ENCODE results near the gene EOMES. TPM values are rescaled to one million over a fixed set of nuclear protein-coding genes. Genes with fewer than 3 reads are reported as not detected.
A peak's percentile ranks its signal among the peaks of the same experiment; 100 is the strongest.

EOMES gene
- total RNA-seq, 2 experiments from 2014 or later = 7.3 to 12.5 TPM

- Mint-ChIP-seq H3K4me1 (peaks cover 23% of the 10 kb centered on the region), H3K36me3 (no peaks in the 10 kb centered on the region), H3K9me3 (ENCODE audit: low read depth) (no peaks in the 10 kb centered on the region), H3K27ac (no peak overlapping the region), H3K4me3 (no peak overlapping the region), H3K27me3 (no peaks in the 10 kb centered on the region)
- CTCF ChIA-PET = no interaction called here
- DNase-seq = no peak
- ATAC-seq = no peak
Observed at GRCh38 chr3:27667751-27668150, 54.4 kb downstream of the EOMES start.

GRCh38 chr3:27666708-27667107, 55.4 kb downstream of the EOMES start:
- CTCF ChIA-PET = interaction anchor here (1.0 to 1.6 kb wide), 2 partner anchors 14 to 200 kb away, joined by 4 to 9 read pairs; no protein-coding TSS in a partner anchor
- H3K4me3 Mint-ChIP-seq = no peak overlapping the region

GRCh38 chr3:27666272-27666671, 55.9 kb downstream of the EOMES start:
- no peak for ATAC-seq
- DNase-seq = no peak
- peaks cover 5% of the 10 kb centered on the region for H3K36me3 Mint-ChIP-seq
- no peaks in the 10 kb centered on the region for H3K9me3 Mint-ChIP-seq (ENCODE audit: low read depth)
- peaks cover 28% of the 10 kb centered on the region for H3K4me1 Mint-ChIP-seq
- H3K27ac Mint-ChIP-seq = peak overlapping the region; percentile 60
- no peaks in the 10 kb centered on the region for H3K27me3 Mint-ChIP-seq
- no peak overlapping the region for H3K4me3 Mint-ChIP-seq
- CTCF ChIA-PET = interaction anchor here (1.0 to 1.6 kb wide), 2 partner anchors 15 to 199 kb away, joined by 4 to 9 read pairs; no protein-coding TSS in a partner anchor

More at GRCh38 chr3:27666708-27667107, 55.4 kb downstream of the EOMES start:
- ATAC-seq (no peak), DNase-seq (peak; percentile 51)
- peaks cover 25% of the 10 kb centered on the region for H3K4me1 Mint-ChIP-seq
- peak overlapping the region; percentile 60 for H3K27ac Mint-ChIP-seq
- H3K36me3 Mint-ChIP-seq = peaks cover 4% of the 10 kb centered on the region
- no peaks in the 10 kb centered on the region for H3K9me3 Mint-ChIP-seq (ENCODE audit: low read depth)
- H3K27me3 Mint-ChIP-seq = no peaks in the 10 kb centered on the region

Other genes starting within 250 kb of the EOMES start
- gene SLC4A7, start 237.9 kb downstream of the EOMES start, total RNA-seq = 10 to 100 TPM; 55.0 to 57.5 TPM